Measurements from ENCODE around the gene FAAP20. TPM values are rescaled to one million over a fixed set of nuclear protein-coding genes. Genes with fewer than 3 reads are reported as not detected.

The FAAP20 gene
- total and polyA plus RNA-seq, 12 donors: 2.7 to 185 (median 62.0) TPM

- Histone ChIP-seq H3K27me3 (no peaks in the 10 kb centered on the region), H3K36me3 (replicated peaks in 1 of 2) (no peaks in the 10 kb centered on the region), H3K9me3 (replicated peaks in 1 of 3) (no peaks in the 10 kb centered on the region), H3K4me3 (no peak overlapping the region), H3K4me1 (replicated peaks in 1 of 2) (peaks cover 0 to 39% of the 10 kb centered on the region in 2 donors), H3K27ac (no peak overlapping the region)
- no peak for DNase-seq
- intact Hi-C loops (cut with DNase I): loop anchor here in 1 of 2 donors (2.0 to 10.0 kb wide), 3 partner anchors 120 to 348 kb away; no protein-coding TSS in a partner anchor
- TF ChIP-seq POLR2A (IDR thresholded peaks at IDR 0.05) (no peak), CTCF (IDR thresholded peaks at IDR 0.05) (no peak)
- 86 to 89% (median 87%) methylated on average over 7 to 17 of the region's 17 CpGs for WGBS, 4 donors
Observed at GRCh38 chr1:2196901-2197638, 2.5 kb upstream of the FAAP20 start.

- no peak overlapping the region for H3K4me3 ChIP-seq
Observed at GRCh38 chr1:2195785-2196184, 1.2 kb upstream of the FAAP20 start.

GRCh38 chr1:2194898-2195673, 514 bp upstream of the FAAP20 start:
- Histone ChIP-seq H3K4me1 (replicated peaks in 1 of 2) (peaks cover 11 to 56% of the 10 kb centered on the region in 2 donors), H3K9me3 (replicated peaks in 1 of 3) (no peaks in the 10 kb centered on the region), H3K27ac (peak overlapping the region; percentile 8 to 97 (median 87)), H3K4me3 (peak overlapping the region; percentile 11 to 84 (median 30)), H3K27me3 (no peaks in the 10 kb centered on the region), H3K36me3 (replicated peaks in 1 of 2) (no peaks in the 10 kb centered on the region)
- DNase-seq: peak; percentile 89 to 95 (median 92)
- 1 to 10% (median 2%) methylated on average over 2 to 35 of the region's 35 CpGs for WGBS, 4 donors
- intact Hi-C loops (cut with DNase I): loop anchor here in 1 of 2 donors (5.0 to 10.0 kb wide), 2 partner anchors 122 to 350 kb away; no protein-coding TSS in a partner anchor
- TF ChIP-seq POLR2A (IDR thresholded peaks at IDR 0.05): peak in 1 of 2 donors; percentile 25
- peak; percentile 53 to 99 (median 96) for TF ChIP-seq CTCF (IDR thresholded peaks at IDR 0.05)

More at GRCh38 chr1:2195785-2196184, 1.2 kb upstream of the FAAP20 start:
- peak overlapping the region in 4 of 5 donors; percentile 65 to 97 (median 92) for H3K27ac ChIP-seq
- no peaks in the 10 kb centered on the region for H3K27me3 ChIP-seq
- 73 to 79% (median 77%) methylated on average over 5 to 11 of the region's 11 CpGs for WGBS, 4 donors
- H3K9me3 ChIP-seq (replicated peaks in 1 of 3): no peaks in the 10 kb centered on the region
- no peak for DNase-seq
- no peaks in the 10 kb centered on the region for H3K36me3 ChIP-seq (replicated peaks in 1 of 2)
- no peak for TF ChIP-seq CTCF (IDR thresholded peaks at IDR 0.05)
- no peak for TF ChIP-seq POLR2A (IDR thresholded peaks at IDR 0.05)
- peaks cover 4 to 49% of the 10 kb centered on the region in 2 donors for H3K4me1 ChIP-seq (replicated peaks in 1 of 2)
- intact Hi-C loops (cut with DNase I): loop anchor here in 1 of 2 donors (2.0 to 10.0 kb wide), 3 partner anchors 122 to 349 kb away; no protein-coding TSS in a partner anchor
